ENCODE measurements around the gene DGKQ.

Gene DGKQ

GRCh38 chr4:909821-910220 lies 63.5 kb downstream of the DGKQ start:
- POLR2A ChIA-PET: no interaction called here
- no peak for TF ChIP-seq CTCF (IDR thresholded peaks at IDR 0.05; ENCODE audit: insufficient read depth, low read length, missing control alignments)
- DNase-seq (ENCODE audit: low read depth, low spot score): no peak
- H3K4me3 ChIP-seq (ENCODE audit: low read depth, low read length): no peak overlapping the region
- CTCF ChIA-PET: no interaction called here

GRCh38 chr4:909131-909571 lies 64.2 kb downstream of the DGKQ start:
- TF ChIP-seq CTCF (IDR thresholded peaks at IDR 0.05; ENCODE audit: insufficient read depth, low read length, missing control alignments): no peak
- ChIA-PET CTCF (no interaction called here), POLR2A (no interaction called here)
- DNase-seq (ENCODE audit: low read depth, low spot score): no peak
- no peak overlapping the region for H3K4me3 ChIP-seq (ENCODE audit: low read depth, low read length)

Data from AG04449 (cell line).